ENCODE data around the gene ABTB2.

The ABTB2 gene

DNA sequence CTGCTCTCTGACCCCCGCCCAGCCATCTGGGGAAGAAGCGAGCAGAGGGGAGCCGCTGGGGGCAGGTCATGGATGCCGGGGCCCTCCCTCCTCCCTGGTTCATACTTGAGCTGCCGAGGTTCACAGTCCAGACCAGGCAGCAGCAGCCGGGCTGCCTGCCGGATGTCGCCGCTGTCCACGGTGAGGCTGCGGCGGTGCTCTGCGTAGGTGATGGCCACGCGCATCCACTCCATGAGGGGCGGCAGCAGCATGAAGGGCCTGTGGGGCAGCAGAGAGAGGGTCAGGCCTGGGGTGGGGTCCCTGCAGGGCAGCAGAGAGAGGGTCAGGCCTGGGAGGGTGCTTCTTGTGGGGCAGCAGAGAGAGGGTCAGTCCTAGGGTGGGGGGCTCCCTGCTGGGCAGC lies 184.8 kb downstream of the ABTB2 start:
- Histone ChIP-seq H3K4me2 (no peak overlapping the region), H3K9me3 (no peaks in the 10 kb centered on the region), H3K4me3 (no peak overlapping the region), H3K4me1 (peaks cover 10% of the 10 kb centered on the region), H3K27me3 (no peaks in the 10 kb centered on the region), H3K9ac (no peak overlapping the region), H3K27ac (no peak overlapping the region), H4K20me1 (no peaks in the 10 kb centered on the region), H3K36me3 (no peaks in the 10 kb centered on the region)
- no peak for TF ChIP-seq Cebpa-rat (IDR thresholded peaks at IDR 0.05)

DNA sequence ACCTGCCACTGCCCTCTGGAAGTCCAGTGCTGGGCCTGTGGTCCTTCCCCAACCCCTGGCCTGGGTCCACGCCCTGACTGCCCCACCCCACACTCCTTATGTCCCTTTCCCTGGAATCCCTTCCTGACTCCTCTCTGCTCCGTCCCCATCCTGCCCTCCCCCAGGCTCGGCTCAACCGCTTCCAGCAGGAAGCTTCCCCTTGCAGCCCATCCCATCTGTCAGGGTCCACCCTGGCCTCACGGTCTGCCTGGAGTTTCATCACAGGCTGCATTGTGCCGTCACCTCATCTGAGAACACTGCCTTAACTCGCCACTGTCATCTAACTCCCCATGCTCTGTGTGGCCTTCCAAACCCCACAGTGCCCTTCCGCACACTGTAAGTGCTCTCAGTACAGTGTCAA lies 188.1 kb downstream of the ABTB2 start:
- Histone ChIP-seq H4K20me1 (no peaks in the 10 kb centered on the region), H3K36me3 (no peaks in the 10 kb centered on the region), H3K4me2 (no peak overlapping the region), H3K4me3 (no peak overlapping the region), H3K27me3 (no peaks in the 10 kb centered on the region), H3K4me1 (peaks cover 8% of the 10 kb centered on the region), H3K9me3 (no peaks in the 10 kb centered on the region), H3K9ac (no peak overlapping the region), H3K27ac (no peak overlapping the region)
- TF ChIP-seq Cebpa-rat (IDR thresholded peaks at IDR 0.05), result no peak

DNA sequence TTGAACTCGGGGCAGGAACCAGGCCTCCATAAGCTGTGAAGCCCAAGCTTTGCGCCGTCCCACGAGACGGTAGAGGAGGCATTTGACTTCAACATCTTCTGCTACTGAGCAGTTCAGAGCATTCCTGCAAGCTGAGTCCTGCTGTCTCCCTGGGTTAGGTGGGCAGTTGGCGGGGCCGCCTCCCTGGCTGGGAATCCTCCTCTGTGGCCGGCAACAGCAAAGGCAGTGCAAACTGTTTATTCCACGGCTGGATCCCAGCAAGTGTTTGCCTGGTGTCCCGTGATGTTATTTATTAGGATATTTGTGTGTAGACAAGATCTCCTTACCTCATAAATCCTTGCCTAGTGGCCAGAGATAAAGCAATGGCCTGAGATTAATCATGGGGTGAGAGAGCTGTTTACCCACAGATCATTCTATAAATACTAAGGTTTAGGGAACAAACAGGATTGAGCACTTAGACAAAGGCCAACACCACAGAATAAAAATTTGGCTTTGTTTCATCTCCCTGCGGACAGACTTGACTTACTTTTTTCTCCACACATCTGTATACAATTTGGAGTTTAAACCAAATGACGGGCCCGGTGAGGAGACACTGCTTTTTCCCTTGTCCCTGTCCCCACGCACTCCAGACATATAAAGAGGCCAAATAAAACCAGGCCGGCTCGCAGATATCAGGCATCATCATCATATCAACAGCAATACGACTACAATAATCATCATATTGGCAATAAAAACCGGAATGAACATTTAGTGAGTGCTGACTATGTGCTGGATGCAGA lies 189.0 kb downstream of the ABTB2 start:
- peaks cover 1% of the 10 kb centered on the region; the same call in 1 of the 2 replicates for H3K4me1 ChIP-seq
- no peak overlapping the region for H3K4me3 ChIP-seq
- H3K9ac ChIP-seq, result no peak overlapping the region
- TF ChIP-seq Cebpa-rat (IDR thresholded peaks at IDR 0.05), result no peak
- no peak overlapping the region for H3K4me2 ChIP-seq
- H3K36me3 ChIP-seq, result no peaks in the 10 kb centered on the region
- no peak overlapping the region for H3K27ac ChIP-seq
- H3K9me3 ChIP-seq, result no peaks in the 10 kb centered on the region
- H3K27me3 ChIP-seq, result no peaks in the 10 kb centered on the region
- H4K20me1 ChIP-seq, result no peaks in the 10 kb centered on the region

DNA sequence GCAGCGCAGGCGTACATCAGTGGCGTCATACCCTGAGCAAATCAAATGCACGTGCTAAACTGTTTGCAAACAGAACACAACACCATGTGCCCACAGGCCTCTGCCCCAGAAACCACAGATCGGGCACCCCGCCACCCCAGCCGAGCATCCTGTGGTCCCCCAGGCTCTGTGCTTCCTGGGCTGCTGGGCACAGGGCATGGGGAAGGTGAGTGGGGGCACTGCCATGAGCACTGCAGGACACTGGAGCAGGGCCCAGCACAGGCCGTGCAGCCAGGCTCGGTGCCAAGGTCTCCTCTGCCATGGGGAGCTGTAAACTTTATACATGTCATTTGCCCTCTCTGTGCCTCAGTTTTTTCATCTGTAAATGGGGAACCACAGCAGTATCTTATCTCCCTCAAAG lies 189.8 kb downstream of the ABTB2 start:
- no peaks in the 10 kb centered on the region for H3K36me3 ChIP-seq
- no peaks in the 10 kb centered on the region for H3K4me1 ChIP-seq
- no peak for TF ChIP-seq Cebpa-rat (IDR thresholded peaks at IDR 0.05)
- no peak overlapping the region for H3K4me3 ChIP-seq
- no peaks in the 10 kb centered on the region for H3K9me3 ChIP-seq
- no peak overlapping the region for H3K27ac ChIP-seq
- H3K27me3 ChIP-seq, result no peaks in the 10 kb centered on the region
- no peak overlapping the region for H3K9ac ChIP-seq
- no peak overlapping the region for H3K4me2 ChIP-seq
- H4K20me1 ChIP-seq, result no peaks in the 10 kb centered on the region

DNA sequence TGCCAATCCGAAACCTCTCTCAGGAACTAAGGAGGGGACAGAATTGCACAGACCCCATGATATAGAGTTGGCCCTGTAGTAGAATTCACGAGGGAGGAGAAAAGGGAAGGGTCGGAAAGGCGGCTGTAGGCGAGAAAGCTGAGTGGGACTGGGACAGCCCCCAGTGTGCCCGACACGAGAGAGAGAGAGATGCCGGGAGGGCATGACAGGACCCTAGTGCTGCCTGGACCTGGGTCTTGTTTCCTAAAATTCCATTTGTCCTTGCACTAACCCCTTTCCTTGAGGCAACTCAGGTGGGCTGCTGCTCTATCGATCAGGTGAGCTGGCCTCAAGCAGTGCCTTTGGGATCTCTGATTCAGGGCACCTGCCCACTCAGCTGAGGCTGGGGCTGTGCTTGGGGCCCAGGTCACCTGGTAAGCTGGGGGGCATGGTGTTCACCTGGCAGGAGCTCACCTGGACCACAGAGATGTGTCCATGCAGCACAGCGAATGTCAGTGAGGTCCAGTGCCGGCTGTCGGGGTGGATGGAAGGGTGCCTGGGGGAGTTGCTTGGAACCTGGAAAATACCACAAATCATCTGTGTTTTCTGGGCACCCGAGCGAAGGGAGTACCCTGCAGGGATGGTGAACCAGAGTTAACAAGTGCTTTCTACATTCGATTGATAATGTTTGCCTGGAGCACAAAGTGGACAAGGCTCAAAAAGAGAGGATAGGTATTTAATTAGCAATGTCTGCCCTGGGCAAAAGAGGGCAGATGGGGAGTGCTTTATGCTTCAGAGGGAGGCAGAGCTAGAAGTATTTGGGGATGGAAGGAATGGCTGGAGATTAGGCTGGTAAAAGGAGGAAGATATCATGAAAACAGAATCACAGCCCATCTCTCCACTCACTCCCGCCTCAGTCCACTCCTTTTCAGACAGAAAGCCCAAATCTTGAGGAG lies 190.7 kb downstream of the ABTB2 start:
- TF ChIP-seq Cebpa-rat (IDR thresholded peaks at IDR 0.05), result no peak
- H4K20me1 ChIP-seq, result no peaks in the 10 kb centered on the region
- H3K4me3 ChIP-seq, result no peak overlapping the region
- no peak overlapping the region for H3K4me2 ChIP-seq
- H3K4me1 ChIP-seq, result peaks cover 2% of the 10 kb centered on the region
- no peaks in the 10 kb centered on the region for H3K9me3 ChIP-seq
- H3K9ac ChIP-seq, result no peak overlapping the region
- no peaks in the 10 kb centered on the region for H3K27me3 ChIP-seq
- no peak overlapping the region for H3K27ac ChIP-seq
- H3K36me3 ChIP-seq, result no peaks in the 10 kb centered on the region

DNA sequence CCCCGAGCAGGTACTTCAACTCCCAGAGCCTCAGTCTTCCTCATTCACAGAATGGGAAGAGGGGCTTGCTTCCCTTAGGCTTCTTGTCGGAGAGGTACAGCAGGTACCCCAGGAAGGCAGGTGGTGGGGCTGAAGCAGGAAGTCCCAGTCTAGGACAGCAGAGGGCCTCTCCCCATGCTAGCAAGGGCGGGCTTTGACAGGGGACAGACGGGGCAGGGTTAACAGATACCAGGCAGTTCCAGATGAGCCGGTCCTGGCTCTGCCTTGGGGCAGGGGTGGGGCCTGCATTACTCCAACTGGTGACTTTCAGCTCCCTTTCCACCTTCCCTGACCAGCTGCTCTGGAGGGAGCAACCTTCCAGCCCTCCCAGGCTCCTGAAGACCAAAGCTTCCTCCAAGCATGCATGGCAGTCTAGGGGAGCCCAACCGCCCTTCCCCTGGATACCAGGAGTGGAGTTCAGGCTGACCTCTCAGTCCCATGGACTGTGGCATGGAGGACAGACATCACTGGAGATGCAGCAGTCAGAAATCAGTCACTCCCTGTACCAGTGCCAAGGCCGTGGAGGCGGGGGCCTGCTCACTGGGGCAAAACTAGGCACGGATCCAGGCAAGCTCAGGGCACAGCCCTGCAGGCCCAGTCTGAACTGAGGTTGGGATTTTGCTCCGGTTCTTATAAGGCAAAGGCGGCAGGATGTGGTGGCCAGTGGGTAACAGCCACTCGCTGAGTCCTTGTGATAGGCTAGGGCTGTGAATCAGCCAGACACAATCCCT lies 191.8 kb downstream of the ABTB2 start:
- no peak for TF ChIP-seq Cebpa-rat (IDR thresholded peaks at IDR 0.05)
- H3K36me3 ChIP-seq, result no peaks in the 10 kb centered on the region
- H3K4me3 ChIP-seq, result no peak overlapping the region
- H3K4me2 ChIP-seq, result no peak overlapping the region
- H3K27me3 ChIP-seq, result no peaks in the 10 kb centered on the region
- H3K4me1 ChIP-seq, result peaks cover 13% of the 10 kb centered on the region
- no peak overlapping the region for H3K27ac ChIP-seq
- H4K20me1 ChIP-seq, result no peaks in the 10 kb centered on the region
- H3K9ac ChIP-seq, result no peak overlapping the region
- H3K9me3 ChIP-seq, result no peaks in the 10 kb centered on the region

DNA sequence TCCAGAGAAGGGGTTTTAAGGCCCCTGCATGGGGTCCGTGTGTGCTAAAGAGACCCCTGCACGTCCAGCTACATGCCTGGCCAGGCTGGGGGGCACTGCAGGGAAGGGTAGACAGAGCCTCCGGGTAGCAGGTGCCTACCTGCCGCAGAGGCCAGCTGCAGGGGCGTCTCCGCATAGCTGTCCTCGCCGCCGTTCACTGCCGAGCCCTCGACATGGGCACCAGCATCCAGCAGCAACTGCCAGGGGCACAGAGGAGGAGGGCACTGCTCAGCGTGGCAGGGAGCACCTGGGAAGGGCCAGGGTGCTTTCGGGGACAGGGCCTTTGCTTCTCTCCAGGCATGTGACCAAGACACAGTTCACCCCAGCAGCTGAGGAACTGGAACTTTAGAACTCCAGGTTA lies 192.7 kb downstream of the ABTB2 start:
- Histone ChIP-seq H3K9ac (no peak overlapping the region), H3K4me3 (no peak overlapping the region), H3K9me3 (no peaks in the 10 kb centered on the region), H3K27me3 (no peaks in the 10 kb centered on the region), H3K27ac (no peak overlapping the region), H4K20me1 (no peaks in the 10 kb centered on the region), H3K4me1 (peaks cover 20% of the 10 kb centered on the region), H3K36me3 (no peaks in the 10 kb centered on the region), H3K4me2 (no peak overlapping the region)
- TF ChIP-seq Cebpa-rat (IDR thresholded peaks at IDR 0.05), result no peak

DNA sequence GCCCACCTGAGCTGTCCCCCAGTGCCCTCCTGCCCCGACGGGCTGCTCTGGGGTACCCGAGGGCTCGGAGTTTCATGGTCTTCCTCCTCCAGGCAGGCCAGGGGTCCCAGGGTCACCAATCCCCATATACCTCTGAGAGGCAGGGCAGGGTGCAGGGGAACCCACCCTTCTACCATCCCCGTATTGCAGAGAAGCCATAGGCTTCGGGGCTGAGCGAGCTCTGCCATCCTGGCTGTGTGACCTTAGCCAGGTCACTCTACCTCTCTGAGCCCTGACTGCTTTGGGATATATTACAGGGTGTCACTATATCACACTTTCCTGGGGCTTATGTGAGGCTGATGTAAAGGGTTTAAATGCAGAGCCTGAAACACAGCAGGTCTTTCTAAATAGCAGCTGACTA lies 195.0 kb downstream of the ABTB2 start:
- H3K36me3 ChIP-seq, result no peaks in the 10 kb centered on the region
- peaks cover 41% of the 10 kb centered on the region for H3K4me1 ChIP-seq
- no peak overlapping the region for H3K4me2 ChIP-seq
- TF ChIP-seq Cebpa-rat (IDR thresholded peaks at IDR 0.05), result no peak
- no peaks in the 10 kb centered on the region for H4K20me1 ChIP-seq
- no peak overlapping the region for H3K4me3 ChIP-seq
- no peaks in the 10 kb centered on the region for H3K27me3 ChIP-seq
- H3K9me3 ChIP-seq, result no peaks in the 10 kb centered on the region
- no peak overlapping the region for H3K27ac ChIP-seq
- H3K9ac ChIP-seq, result no peak overlapping the region

DNA sequence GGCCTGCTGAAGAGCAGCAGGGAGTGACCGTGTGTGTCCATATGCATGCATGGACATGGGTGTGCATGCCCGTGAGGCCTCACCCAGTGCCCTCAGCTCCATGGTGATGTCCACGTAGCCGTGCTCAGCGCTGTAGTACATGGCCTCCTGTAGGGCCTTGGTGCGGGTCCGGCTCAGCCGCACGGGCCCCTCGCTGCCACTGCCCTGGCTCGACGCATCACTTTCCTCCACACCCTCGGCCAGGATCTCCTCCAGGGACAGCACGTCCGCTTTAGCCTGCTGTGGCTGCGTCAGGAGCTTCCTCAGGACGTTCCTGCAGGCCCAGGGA lies 195.4 kb downstream of the ABTB2 start:
- Histone ChIP-seq H3K36me3 (no peaks in the 10 kb centered on the region), H3K27me3 (no peaks in the 10 kb centered on the region), H3K9ac (no peak overlapping the region), H3K9me3 (no peaks in the 10 kb centered on the region), H4K20me1 (no peaks in the 10 kb centered on the region), H3K4me2 (no peak overlapping the region), H3K4me1 (peaks cover 41% of the 10 kb centered on the region), H3K4me3 (no peak overlapping the region), H3K27ac (no peak overlapping the region)
- TF ChIP-seq Cebpa-rat (IDR thresholded peaks at IDR 0.05), result no peak

All from BLaER1 (cell line).